ENCODE data around the gene PLXNB1.

DNA sequence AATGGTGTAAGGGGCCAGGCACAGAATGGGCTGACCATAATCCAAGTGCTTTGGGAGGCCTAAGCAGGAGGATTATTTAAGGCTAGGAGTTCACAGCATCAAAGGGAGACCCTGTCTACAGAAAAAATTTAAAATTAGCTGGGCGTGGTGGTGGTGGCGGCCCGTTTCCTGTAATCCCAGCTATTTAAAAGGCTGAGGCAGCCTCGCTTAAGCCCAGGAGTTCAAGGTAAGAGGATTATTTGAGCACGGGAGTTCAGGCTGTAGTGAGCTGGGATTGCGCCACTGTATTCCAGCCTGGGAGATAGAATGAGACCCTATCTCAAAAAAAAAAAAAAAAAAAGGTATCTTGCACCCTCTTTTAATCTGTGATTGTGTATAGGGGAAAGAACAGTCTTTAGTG is 12.1 kb upstream of the PLXNB1 start:
- TF ChIP-seq ZNF274 (IDR thresholded peaks at IDR 0.05; ENCODE audit: low read length) (no peak), ZNF274 (tag by site-specific recombination; IDR thresholded peaks at IDR 0.05; ENCODE audit: borderline replicate concordance) (no peak), ZNF768 (tag by site-specific recombination; IDR thresholded peaks at IDR 0.05) (no peak), ZNF677 (tag by site-specific recombination; IDR thresholded peaks at IDR 0.05) (no peak), ZNF311 (tag by site-specific recombination; IDR thresholded peaks at IDR 0.05; ENCODE audit: borderline replicate concordance) (no peak), ZBTB8A (tag by site-specific recombination; IDR thresholded peaks at IDR 0.05) (no peak), ZNF292 (tag by site-specific recombination; IDR thresholded peaks at IDR 0.05; ENCODE audit: borderline replicate concordance, low read depth) (no peak)
- TF ChIP-seq, protein P1, sequence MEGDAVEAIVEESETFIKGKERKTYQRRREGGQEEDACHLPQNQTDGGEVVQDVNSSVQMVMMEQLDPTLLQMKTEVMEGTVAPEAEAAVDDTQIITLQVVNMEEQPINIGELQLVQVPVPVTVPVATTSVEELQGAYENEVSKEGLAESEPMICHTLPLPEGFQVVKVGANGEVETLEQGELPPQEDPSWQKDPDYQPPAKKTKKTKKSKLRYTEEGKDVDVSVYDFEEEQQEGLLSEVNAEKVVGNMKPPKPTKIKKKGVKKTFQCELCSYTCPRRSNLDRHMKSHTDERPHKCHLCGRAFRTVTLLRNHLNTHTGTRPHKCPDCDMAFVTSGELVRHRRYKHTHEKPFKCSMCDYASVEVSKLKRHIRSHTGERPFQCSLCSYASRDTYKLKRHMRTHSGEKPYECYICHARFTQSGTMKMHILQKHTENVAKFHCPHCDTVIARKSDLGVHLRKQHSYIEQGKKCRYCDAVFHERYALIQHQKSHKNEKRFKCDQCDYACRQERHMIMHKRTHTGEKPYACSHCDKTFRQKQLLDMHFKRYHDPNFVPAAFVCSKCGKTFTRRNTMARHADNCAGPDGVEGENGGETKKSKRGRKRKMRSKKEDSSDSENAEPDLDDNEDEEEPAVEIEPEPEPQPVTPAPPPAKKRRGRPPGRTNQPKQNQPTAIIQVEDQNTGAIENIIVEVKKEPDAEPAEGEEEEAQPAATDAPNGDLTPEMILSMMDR (tag by site-specific recombination; IDR thresholded peaks at IDR 0.05): no peak

Measured in HEK293 (cell line).